K562 (cell line): Measurements from ENCODE around the gene CPZ. TPM values are rescaled to one million over a fixed set of nuclear protein-coding genes. Genes with fewer than 3 reads are reported as not detected.

Experiments
- CTBP1 ChIP-seq: fragments of 450-650 bp; IDR thresholded peaks from 2 replicates; pipeline ENCODE4 v1.6.1; 2016; ENCODE audit warnings: borderline replicate concordance
- HDAC2 ChIP-seq: fragments of 450-650 bp; IDR thresholded peaks from 2 replicates; pipeline ENCODE4 v1.6.1; 2016; ENCODE audit warnings: mild to moderate bottlenecking
- MCM2 ChIP-seq: fragments of 450-650 bp; IDR thresholded peaks from 2 replicates; pipeline ENCODE4 v1.6.1; 2017; ENCODE audit warnings: low read depth, mild to moderate bottlenecking
- NCOA6 ChIP-seq: fragments of 450-650 bp; IDR thresholded peaks from 2 replicates; pipeline ENCODE4 v1.6.1; 2017; ENCODE audit warnings: mild to moderate bottlenecking
- PHF8 ChIP-seq: fragments of 200-600 bp; sonication (generic); IDR thresholded peaks from 2 replicates; pipeline ENCODE4 v1.6.1; 2012; ENCODE audit warnings: mixed run types, mild to moderate bottlenecking, inconsistent platforms, low read length, moderate library complexity, borderline replicate concordance
- POLR2AphosphoS5 ChIP-seq: IDR thresholded peaks from 2 replicates; pipeline ENCODE4 v1.6.1; 2011; ENCODE audit warnings: mild to moderate bottlenecking, low read depth, low read length, moderate library complexity; ENCODE audit not compliant: control insufficient read depth, insufficient read depth
- RFX5 ChIP-seq: IDR thresholded peaks from 2 replicates; pipeline ENCODE4 v1.6.1; 2011; ENCODE audit warnings: low read depth, mild to moderate bottlenecking, improper control_type of control experiment, low read length
- SMARCA4 ChIP-seq: fragments of 450-650 bp; IDR thresholded peaks from 2 replicates; pipeline ENCODE4 v1.6.1; 2016
- SRF ChIP-seq, 2 experiments: fragments of 250-450, 450-650 bp in 1 of 2; sonication (Bioruptor Pico) in 1 of 2; sonication (generic) in 1 of 2; formaldehyde crosslinking; IDR thresholded peaks; 2 replicates each; pipeline versions ENCODE4 v1.5.0 to v1.5.1; 2020 to 2022; ENCODE audit warnings: mild to moderate bottlenecking in 1 of 2, missing genetic modification reagents in 1 of 2
- ZNF146 ChIP-seq: IDR thresholded peaks from one replicate; pipeline ENCODE4 v1.6.1; 2018; ENCODE audit warnings: missing compliant biosample characterization; ENCODE audit not compliant: unreplicated experiment
- ZNF408 ChIP-seq: fragments of 250-450 bp; sonication (Bioruptor Pico); IDR thresholded peaks from 2 replicates; pipeline ENCODE4 v1.4.0; 2020; ENCODE audit warnings: low read depth, mild to moderate bottlenecking, moderate library complexity
- polyA plus RNA-seq, 8 experiments: library from polyadenylated mRNA; depleted of rRNA in 4 of 8; stranded (reverse) in 5 of 8; unstranded in 3 of 8; fragments of >200 nt; fragmentation: Nextera tagmentation in 2 of 8; fragmentation: Illumina TruSeq in 1 of 8; extraction: Ambion mirVana in 2 of 8; extraction: Trizol in 1 of 8; gene quantifications; 2 replicates each; pipeline versions ENCODE4 v1.2.1 to v1.2.3, GENCODE V29; 2011 to 2014; ENCODE audit warnings: inconsistent platforms in 1 of 8, missing spikeins in 1 of 8
- total RNA-seq, 7 experiments: library from RNA; depleted of rRNA in 6 of 7; stranded (reverse); fragments of >200 nt in 6 of 7; fragmentation: Illumina TruSeq in 2 of 7; extraction: Trizol in 2 of 7; gene quantifications; 2 replicates each; pipeline versions ENCODE4 v1.2.1 to v1.2.3, GENCODE V29; 2011 to 2021; ENCODE audit warnings: low replicate concordance in 1 of 7
- TF ChIP-seq, protein P1 (sequence below): fragments of 450-650 bp; IDR thresholded peaks from 2 replicates; pipeline ENCODE4 v1.6.1; 2016; ENCODE audit warnings: mild to moderate bottlenecking, moderate library complexity
- TF ChIP-seq, protein P2 (sequence below): fragments of 450-650 bp; IDR thresholded peaks from 2 replicates; pipeline ENCODE4 v1.6.1; 2018; ENCODE audit not compliant: partially characterized antibody

The CPZ gene
- total and polyA plus RNA-seq, 9 of the 15 experiments (the other 6 are each of a cell fraction or from before 2014, with no cell fraction given), result 0.06 to 2.2 (median 1.2) TPM; not detected in 1

DNA sequence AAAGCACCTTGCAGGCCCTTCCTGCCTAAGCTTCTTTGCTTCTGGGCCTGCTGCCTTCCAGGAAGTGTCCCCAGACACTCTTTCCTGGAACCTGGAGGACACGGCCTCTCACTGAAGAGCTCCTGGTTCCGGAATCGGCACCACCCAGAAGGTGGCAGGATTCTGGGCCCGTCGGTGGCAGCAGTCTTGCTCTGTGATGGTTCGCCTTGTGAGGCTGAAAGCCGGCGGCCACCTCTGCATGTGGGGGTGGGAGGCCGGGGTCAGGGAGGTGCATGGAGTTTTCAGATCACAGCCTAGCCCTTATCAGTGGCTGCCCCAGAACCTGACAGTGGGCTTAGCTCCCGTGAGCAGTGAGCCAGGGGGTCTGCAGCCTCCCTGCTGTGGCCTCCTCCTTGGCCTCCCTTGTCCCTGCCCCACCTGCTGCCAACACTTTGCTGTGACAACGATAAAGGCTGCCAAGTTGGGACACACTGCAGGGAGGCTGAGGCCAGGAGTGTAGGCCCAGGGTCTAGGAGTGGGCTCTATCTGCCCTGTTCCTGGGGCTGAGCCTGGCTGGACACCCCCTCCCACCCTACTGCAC lies 43.1 kb upstream of the CPZ start (continued):
- TF ChIP-seq, protein P1, sequence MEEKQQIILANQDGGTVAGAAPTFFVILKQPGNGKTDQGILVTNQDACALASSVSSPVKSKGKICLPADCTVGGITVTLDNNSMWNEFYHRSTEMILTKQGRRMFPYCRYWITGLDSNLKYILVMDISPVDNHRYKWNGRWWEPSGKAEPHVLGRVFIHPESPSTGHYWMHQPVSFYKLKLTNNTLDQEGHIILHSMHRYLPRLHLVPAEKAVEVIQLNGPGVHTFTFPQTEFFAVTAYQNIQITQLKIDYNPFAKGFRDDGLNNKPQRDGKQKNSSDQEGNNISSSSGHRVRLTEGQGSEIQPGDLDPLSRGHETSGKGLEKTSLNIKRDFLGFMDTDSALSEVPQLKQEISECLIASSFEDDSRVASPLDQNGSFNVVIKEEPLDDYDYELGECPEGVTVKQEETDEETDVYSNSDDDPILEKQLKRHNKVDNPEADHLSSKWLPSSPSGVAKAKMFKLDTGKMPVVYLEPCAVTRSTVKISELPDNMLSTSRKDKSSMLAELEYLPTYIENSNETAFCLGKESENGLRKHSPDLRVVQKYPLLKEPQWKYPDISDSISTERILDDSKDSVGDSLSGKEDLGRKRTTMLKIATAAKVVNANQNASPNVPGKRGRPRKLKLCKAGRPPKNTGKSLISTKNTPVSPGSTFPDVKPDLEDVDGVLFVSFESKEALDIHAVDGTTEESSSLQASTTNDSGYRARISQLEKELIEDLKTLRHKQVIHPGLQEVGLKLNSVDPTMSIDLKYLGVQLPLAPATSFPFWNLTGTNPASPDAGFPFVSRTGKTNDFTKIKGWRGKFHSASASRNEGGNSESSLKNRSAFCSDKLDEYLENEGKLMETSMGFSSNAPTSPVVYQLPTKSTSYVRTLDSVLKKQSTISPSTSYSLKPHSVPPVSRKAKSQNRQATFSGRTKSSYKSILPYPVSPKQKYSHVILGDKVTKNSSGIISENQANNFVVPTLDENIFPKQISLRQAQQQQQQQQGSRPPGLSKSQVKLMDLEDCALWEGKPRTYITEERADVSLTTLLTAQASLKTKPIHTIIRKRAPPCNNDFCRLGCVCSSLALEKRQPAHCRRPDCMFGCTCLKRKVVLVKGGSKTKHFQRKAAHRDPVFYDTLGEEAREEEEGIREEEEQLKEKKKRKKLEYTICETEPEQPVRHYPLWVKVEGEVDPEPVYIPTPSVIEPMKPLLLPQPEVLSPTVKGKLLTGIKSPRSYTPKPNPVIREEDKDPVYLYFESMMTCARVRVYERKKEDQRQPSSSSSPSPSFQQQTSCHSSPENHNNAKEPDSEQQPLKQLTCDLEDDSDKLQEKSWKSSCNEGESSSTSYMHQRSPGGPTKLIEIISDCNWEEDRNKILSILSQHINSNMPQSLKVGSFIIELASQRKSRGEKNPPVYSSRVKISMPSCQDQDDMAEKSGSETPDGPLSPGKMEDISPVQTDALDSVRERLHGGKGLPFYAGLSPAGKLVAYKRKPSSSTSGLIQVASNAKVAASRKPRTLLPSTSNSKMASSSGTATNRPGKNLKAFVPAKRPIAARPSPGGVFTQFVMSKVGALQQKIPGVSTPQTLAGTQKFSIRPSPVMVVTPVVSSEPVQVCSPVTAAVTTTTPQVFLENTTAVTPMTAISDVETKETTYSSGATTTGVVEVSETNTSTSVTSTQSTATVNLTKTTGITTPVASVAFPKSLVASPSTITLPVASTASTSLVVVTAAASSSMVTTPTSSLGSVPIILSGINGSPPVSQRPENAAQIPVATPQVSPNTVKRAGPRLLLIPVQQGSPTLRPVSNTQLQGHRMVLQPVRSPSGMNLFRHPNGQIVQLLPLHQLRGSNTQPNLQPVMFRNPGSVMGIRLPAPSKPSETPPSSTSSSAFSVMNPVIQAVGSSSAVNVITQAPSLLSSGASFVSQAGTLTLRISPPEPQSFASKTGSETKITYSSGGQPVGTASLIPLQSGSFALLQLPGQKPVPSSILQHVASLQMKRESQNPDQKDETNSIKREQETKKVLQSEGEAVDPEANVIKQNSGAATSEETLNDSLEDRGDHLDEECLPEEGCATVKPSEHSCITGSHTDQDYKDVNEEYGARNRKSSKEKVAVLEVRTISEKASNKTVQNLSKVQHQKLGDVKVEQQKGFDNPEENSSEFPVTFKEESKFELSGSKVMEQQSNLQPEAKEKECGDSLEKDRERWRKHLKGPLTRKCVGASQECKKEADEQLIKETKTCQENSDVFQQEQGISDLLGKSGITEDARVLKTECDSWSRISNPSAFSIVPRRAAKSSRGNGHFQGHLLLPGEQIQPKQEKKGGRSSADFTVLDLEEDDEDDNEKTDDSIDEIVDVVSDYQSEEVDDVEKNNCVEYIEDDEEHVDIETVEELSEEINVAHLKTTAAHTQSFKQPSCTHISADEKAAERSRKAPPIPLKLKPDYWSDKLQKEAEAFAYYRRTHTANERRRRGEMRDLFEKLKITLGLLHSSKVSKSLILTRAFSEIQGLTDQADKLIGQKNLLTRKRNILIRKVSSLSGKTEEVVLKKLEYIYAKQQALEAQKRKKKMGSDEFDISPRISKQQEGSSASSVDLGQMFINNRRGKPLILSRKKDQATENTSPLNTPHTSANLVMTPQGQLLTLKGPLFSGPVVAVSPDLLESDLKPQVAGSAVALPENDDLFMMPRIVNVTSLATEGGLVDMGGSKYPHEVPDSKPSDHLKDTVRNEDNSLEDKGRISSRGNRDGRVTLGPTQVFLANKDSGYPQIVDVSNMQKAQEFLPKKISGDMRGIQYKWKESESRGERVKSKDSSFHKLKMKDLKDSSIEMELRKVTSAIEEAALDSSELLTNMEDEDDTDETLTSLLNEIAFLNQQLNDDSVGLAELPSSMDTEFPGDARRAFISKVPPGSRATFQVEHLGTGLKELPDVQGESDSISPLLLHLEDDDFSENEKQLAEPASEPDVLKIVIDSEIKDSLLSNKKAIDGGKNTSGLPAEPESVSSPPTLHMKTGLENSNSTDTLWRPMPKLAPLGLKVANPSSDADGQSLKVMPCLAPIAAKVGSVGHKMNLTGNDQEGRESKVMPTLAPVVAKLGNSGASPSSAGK, result peak; percentile 37; the same call in 1 of the 2 replicates
- TF ChIP-seq POLR2AphosphoS5, result no peak
- no peak for TF ChIP-seq ZNF146 (CRISPR knock-in tag)
- no peak for TF ChIP-seq NCOA6
- TF ChIP-seq HDAC2, result no peak
- TF ChIP-seq SMARCA4, result 0 out of 2 replicates have a peak, but pooled peaks have one; percentile 22
- TF ChIP-seq MCM2, result no peak
- no peak for TF ChIP-seq RFX5
- 0 out of 4 replicates have a peak, but pooled peaks of 1 of the 2 experiments have one; percentile 21 for TF ChIP-seq SRF (CRISPR knock-in tag; IDR thresholded peaks at IDR 0.05)
- peak; percentile 36; the same call in 1 of the 2 replicates for TF ChIP-seq CTBP1
- no peak for TF ChIP-seq ZNF408 (CRISPR knock-in tag)
- TF ChIP-seq PHF8, result peak; percentile 33; the same call in 1 of the 2 replicates
- TF ChIP-seq, protein P2, sequence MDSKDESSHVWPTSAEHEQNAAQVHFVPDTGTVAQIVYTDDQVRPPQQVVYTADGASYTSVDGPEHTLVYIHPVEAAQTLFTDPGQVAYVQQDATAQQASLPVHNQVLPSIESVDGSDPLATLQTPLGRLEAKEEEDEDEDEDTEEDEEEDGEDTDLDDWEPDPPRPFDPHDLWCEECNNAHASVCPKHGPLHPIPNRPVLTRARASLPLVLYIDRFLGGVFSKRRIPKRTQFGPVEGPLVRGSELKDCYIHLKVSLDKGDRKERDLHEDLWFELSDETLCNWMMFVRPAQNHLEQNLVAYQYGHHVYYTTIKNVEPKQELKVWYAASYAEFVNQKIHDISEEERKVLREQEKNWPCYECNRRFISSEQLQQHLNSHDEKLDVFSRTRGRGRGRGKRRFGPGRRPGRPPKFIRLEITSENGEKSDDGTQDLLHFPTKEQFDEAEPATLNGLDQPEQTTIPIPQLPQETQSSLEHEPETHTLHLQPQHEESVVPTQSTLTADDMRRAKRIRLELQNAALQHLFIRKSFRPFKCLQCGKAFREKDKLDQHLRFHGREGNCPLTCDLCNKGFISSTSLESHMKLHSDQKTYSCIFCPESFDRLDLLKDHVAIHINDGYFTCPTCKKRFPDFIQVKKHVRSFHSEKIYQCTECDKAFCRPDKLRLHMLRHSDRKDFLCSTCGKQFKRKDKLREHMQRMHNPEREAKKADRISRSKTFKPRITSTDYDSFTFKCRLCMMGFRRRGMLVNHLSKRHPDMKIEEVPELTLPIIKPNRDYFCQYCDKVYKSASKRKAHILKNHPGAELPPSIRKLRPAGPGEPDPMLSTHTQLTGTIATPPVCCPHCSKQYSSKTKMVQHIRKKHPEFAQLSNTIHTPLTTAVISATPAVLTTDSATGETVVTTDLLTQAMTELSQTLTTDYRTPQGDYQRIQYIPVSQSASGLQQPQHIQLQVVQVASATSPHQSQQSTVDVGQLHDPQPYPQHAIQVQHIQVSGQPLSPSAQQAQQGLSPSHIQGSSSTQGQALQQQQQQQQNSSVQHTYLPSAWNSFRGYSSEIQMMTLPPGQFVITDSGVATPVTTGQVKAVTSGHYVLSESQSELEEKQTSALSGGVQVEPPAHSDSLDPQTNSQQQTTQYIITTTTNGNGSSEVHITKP, result no peak
